ENCODE data around the gene NUP88.

DNA sequence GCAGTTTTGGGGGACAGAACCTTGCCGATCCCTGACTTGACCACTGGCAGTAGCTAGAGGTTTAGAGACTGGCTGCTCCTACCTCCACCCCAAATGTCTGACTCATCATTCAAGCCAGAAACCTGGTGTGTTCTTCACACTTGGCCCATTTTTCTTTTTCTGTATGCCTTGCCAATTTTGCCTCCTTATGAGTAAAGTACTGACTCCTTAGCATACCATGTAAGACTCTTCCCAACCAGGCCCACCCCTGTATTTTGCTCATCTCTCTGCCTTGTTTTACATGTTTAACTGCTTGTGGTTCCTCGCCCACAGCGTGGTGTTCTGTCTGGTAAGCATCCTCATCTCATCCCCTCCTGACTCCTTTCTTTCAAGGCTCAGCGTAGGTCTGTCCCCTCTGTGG, 37.9 kb downstream of the NUP88 start:
- TF ChIP-seq, protein P1, sequence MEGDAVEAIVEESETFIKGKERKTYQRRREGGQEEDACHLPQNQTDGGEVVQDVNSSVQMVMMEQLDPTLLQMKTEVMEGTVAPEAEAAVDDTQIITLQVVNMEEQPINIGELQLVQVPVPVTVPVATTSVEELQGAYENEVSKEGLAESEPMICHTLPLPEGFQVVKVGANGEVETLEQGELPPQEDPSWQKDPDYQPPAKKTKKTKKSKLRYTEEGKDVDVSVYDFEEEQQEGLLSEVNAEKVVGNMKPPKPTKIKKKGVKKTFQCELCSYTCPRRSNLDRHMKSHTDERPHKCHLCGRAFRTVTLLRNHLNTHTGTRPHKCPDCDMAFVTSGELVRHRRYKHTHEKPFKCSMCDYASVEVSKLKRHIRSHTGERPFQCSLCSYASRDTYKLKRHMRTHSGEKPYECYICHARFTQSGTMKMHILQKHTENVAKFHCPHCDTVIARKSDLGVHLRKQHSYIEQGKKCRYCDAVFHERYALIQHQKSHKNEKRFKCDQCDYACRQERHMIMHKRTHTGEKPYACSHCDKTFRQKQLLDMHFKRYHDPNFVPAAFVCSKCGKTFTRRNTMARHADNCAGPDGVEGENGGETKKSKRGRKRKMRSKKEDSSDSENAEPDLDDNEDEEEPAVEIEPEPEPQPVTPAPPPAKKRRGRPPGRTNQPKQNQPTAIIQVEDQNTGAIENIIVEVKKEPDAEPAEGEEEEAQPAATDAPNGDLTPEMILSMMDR (IDR thresholded peaks at IDR 0.05 in 2 of 3, conservative IDR thresholded peaks at IDR 0.05 in 1 of 3; ENCODE audit: borderline replicate concordance in 1 of 3, insufficient read depth in 1 of 3, low read depth in 2 of 3, low read length in 2 of 3): no peak
- TF ChIP-seq CEBPB (IDR thresholded peaks at IDR 0.05; ENCODE audit: low read depth) (no peak), EZH2phosphoT487 (IDR thresholded peaks at IDR 0.05; ENCODE audit: borderline replicate concordance) (no peak), POLR2A (IDR thresholded peaks at IDR 0.05; ENCODE audit: borderline replicate concordance, extremely low read depth, insufficient read depth, insufficient read length) (no peak), EGR1 (IDR thresholded peaks at IDR 0.05; ENCODE audit: low read depth) (no peak), EZH2 (IDR thresholded peaks at IDR 0.05) (no peak), ZNF274 (IDR thresholded peaks at IDR 0.05; ENCODE audit: low read depth, low read length) (no peak), ELF1 (IDR thresholded peaks at IDR 0.05; ENCODE audit: borderline replicate concordance, low read depth) (no peak)
- TF ChIP-seq, protein P2, sequence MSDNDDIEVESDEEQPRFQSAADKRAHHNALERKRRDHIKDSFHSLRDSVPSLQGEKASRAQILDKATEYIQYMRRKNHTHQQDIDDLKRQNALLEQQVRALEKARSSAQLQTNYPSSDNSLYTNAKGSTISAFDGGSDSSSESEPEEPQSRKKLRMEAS (IDR thresholded peaks at IDR 0.05): no peak
- TF ChIP-seq, protein P3, sequence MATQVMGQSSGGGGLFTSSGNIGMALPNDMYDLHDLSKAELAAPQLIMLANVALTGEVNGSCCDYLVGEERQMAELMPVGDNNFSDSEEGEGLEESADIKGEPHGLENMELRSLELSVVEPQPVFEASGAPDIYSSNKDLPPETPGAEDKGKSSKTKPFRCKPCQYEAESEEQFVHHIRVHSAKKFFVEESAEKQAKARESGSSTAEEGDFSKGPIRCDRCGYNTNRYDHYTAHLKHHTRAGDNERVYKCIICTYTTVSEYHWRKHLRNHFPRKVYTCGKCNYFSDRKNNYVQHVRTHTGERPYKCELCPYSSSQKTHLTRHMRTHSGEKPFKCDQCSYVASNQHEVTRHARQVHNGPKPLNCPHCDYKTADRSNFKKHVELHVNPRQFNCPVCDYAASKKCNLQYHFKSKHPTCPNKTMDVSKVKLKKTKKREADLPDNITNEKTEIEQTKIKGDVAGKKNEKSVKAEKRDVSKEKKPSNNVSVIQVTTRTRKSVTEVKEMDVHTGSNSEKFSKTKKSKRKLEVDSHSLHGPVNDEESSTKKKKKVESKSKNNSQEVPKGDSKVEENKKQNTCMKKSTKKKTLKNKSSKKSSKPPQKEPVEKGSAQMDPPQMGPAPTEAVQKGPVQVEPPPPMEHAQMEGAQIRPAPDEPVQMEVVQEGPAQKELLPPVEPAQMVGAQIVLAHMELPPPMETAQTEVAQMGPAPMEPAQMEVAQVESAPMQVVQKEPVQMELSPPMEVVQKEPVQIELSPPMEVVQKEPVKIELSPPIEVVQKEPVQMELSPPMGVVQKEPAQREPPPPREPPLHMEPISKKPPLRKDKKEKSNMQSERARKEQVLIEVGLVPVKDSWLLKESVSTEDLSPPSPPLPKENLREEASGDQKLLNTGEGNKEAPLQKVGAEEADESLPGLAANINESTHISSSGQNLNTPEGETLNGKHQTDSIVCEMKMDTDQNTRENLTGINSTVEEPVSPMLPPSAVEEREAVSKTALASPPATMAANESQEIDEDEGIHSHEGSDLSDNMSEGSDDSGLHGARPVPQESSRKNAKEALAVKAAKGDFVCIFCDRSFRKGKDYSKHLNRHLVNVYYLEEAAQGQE (IDR thresholded peaks at IDR 0.05; ENCODE audit: low read depth): no peak

All from HCT116 (cell line).